Measurements from ENCODE around the gene OPRL1.
"Not testable (repeated sequence)": the region's sequence is repeated elsewhere in the genome, so short reads cannot be mapped to it uniquely, and the experiment has no call there.

OPRL1 gene

DNA sequence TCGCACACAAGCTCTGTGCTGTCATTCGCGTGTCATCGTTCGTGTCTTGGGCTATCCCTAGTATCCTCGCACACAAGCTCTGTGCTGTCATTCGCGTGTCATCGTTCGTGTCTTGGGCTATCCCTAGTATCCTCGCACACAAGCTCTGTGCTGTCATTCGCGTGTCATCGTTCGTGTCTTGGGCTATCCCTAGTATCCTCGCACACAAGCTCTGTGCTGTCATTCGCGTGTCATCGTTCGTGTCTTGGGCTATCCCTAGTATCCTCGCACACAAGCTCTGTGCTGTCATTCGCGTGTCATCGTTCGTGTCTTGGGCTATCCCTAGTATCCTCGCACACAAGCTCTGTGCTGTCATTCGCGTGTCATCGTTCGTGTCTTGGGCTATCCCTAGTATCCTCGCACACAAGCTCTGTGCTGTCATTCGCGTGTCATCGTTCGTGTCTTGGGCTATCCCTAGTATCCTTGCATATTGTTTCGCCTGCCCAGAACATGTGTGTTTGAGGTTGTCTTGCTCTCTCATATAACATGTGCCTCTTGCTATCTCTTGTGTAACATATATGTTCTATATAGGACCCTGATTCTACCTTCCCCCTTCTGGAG, 7.4 kb downstream of the OPRL1 start:
- not testable (repeated sequence) for DNase-seq (ENCODE audit: low spot score)

DNA sequence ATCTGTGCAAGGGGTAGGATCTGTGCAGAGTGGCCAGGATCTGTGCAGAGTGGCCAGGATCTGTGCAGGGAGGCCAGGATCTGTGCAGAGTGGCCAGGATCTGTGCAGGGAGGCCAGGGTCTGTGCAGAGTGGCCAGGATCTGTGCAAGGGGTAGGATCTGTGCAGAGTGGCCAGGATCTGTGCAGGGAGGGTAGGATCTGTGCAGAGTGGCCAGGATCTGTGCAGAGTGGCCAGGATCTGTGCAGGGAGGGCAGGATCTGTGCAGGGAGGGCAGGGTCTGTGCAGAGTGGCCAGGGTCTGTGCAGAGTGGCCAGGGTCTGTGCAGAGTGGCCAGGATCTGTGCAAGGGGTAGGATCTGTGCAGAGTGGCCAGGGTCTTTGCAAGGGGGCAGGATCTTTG, 8.7 kb downstream of the OPRL1 start:
- not testable (repeated sequence) for DNase-seq (ENCODE audit: low spot score)

DNA sequence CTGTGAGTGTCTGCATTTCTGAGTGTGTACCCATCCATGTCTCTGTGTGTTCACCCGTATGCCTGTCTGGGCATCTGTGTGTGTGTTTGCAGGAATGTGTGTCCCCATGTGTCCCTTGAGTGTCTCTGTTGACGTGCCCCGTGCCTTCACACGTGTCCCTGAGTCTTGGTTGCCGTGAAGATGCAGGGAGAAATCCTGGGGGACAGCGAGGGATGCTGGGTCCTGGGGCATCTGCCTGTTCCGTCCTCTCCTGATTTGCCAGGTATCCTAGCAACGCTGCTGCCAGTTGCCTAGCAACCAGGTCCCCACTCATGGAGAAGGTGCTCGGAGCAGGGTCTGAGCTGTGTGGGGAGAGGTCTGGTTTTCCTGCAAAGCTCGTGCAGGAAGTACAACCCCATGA, 10.3 kb downstream of the OPRL1 start:
- no peak for DNase-seq (ENCODE audit: low spot score)

DNA sequence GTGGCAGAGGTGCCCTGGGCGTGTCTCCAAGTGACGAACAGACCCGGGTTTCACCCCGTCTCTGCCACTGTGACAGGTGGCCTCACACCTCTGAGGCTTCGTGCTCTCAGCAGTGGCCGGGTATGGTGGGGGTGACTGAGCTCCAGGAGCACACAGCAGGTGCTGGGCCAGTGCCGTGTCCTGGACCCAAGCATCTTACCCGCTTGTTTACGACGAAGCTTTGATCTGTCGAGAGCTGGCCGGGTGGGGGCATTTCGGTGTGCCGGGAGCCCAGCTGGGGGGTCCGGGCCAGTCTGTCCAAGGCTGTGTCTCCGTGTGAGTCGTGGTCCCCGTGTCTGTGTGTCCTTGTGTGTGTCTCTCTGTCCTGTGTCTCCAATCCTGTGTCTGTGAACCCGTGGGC, 11.5 kb downstream of the OPRL1 start:
- no peak for DNase-seq (ENCODE audit: low spot score)

DNA sequence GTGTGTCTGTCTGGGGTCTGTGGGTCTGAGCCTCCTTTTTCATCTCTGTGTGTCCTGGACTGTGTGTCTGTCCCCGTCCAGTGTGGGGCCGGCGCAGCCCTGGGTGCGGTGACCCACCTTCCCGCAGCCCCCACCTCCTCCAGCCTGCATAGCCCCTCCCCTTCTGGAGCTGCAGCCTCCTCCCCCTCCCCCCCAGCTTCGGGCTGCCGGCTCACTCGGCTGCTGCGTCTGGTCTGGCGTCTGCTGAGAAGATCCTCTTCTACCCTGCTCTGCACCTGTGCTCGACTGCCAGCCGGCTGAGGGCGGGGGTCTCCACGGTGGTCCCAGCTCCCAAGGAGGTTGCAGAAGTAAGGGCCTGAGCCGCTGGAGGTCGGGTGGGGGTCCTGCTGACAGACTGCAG, 11.9 kb downstream of the OPRL1 start:
- DNase-seq (ENCODE audit: low spot score), result no peak

DNA sequence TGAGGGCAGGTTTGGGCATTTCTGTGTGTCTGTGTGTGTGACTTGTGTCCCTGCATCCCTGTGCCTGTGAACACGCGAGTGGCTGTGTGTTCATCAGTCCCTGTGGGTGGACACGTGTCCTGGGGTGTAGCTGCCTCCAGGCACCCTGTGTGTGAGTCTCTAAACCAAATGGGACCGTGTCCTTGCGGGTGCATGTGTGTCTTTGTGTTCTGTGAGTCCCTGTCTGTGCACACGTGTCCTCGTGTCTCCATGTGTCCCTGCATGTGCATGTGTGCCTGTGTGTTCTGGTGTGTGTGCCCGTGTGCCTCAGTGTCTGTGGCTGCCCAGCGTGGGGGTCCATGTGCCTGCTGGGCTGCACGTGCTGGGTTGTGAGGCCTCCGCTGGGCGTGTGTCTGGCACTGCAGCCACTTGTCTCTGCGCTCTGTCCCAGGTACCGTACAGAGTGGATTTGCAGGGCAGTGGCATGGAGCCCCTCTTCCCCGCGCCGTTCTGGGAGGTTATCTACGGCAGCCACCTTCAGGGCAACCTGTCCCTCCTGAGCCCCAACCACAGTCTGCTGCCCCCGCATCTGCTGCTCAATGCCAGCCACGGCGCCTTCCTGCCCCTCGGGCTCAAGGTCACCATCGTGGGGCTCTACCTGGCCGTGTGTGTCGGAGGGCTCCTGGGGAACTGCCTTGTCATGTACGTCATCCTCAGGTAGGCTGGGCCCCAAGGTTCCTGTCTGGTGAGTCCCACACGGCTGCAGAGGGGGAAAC, 12.6 kb downstream of the OPRL1 start:
- no peak for DNase-seq (ENCODE audit: low spot score)

DNA sequence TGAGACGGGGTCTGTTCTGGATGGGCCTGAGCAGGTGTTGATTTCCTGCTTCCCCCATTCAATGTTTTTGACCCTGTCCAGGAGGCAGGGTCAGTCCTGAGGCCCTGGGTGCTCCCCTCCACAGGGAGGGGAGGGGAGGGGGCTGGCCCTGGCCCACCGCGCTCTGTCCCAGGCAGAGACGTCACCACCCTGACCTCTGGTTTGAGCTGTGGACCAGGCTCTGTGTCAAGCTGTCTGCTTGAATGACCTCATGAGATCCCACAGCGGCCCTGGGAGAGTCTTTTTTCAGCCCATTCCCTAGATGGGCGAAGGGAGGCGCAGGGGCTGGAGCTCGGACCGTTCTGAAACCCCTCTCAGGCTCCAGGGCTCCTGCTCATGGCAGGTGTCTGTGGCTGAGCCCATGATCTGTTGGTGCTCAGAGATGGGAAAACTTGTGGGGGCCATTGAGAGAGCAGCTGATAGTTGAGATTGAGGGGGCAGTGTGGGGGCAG, 13.2 kb downstream of the OPRL1 start:
- DNase-seq (ENCODE audit: low spot score), result no peak

DNA sequence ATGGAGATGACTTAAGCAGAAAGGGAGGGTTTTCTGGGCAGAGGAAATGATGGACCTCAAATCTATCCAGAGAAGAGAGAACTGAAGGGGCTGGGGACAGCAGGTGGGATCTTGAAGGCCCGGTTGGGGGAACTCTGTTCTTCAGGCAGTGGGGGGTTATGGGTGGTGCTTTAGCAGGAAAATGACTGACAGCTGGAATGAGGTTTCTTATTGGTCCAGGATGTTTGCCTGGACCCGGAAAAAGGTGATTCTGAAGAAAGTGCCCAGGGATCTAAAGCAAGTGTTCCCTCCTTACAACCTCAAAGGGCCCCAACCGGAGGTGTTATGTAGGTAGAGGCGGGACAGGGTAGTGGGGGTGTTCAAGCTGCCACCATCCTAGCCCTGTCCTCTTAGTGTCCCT, 15.6 kb downstream of the OPRL1 start:
- DNase-seq (ENCODE audit: low spot score), result no peak

DNA sequence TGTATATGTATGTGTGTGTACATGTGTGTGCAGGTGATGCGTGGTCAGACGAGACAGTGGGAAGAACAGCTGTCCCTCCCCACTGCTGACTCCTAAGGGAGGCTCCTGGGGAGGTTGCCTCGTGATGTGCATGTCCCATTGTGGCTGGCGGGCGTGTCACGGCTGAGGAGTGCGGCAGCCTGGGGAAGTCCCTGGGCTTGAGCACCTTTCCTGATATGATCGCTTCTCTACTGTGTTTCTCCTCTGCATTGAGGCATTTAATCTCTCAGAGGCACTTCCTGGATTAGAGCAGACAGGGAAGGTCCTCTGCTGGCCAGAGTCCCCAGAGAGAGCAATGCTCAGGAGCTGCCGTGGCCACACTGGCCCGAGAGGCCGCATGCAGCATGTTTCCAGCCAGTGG, 16.0 kb downstream of the OPRL1 start:
- DNase-seq (ENCODE audit: low spot score), result no peak

DNA sequence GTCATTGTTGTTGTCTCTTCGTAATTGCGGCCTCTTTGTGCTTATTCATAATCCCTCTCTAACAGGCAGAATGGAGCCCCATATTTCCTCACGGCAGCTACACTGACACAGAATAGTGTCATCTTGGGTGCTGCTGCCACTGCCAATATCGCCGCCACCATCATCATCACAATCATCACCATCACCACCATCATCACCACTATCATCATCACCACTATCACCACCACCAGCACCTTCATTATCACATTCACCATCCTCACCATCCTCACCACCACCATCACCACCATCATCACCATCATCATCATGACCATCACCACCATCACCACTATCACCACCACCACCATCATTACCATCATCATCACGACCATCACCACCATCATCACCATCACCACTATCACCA, 16.7 kb downstream of the OPRL1 start:
- DNase-seq (ENCODE audit: low spot score), result no peak

DNA sequence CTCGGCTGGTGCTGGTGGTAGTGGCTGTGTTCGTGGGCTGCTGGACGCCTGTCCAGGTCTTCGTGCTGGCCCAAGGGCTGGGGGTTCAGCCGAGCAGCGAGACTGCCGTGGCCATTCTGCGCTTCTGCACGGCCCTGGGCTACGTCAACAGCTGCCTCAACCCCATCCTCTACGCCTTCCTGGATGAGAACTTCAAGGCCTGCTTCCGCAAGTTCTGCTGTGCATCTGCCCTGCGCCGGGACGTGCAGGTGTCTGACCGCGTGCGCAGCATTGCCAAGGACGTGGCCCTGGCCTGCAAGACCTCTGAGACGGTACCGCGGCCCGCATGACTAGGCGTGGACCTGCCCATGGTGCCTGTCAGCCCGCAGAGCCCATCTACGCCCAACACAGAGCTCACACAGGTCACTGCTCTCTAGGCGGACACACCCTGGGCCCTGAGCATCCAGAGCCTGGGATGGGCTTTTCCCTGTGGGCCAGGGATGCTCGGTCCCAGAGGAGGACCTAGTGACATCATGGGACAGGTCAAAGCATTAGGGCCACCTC, 18.7 kb downstream of the OPRL1 start:
- no peak for DNase-seq (ENCODE audit: low spot score)

DNA sequence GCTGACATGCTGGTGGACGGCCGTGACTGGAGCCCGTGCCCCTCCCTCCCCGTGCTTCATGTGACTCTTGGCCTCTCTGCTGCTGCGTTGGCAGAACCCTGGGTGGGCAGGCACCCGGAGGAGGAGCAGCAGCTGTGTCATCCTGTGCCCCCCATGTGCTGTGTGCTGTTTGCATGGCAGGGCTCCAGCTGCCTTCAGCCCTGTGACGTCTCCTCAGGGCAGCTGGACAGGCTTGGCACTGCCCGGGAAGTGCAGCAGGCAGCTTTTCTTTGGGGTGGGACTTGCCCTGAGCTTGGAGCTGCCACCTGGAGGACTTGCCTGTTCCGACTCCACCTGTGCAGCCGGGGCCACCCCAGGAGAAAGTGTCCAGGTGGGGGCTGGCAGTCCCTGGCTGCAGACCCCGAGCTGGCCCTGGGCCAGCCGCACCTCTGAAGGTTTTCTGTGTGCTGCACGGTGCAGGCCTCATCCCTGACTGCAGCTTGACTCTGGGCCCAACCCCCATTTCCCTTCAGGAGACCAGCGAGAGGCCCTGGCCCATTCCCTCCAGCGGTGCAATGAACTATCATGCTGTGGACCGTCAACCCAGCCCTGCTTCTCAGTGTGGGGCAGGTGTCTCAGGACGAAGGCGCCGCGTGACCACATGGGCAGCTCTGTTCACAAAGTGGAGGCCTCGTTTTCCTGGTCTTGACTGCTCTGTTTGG, 19.4 kb downstream of the OPRL1 start:
- no peak for DNase-seq (ENCODE audit: low spot score)

DNA sequence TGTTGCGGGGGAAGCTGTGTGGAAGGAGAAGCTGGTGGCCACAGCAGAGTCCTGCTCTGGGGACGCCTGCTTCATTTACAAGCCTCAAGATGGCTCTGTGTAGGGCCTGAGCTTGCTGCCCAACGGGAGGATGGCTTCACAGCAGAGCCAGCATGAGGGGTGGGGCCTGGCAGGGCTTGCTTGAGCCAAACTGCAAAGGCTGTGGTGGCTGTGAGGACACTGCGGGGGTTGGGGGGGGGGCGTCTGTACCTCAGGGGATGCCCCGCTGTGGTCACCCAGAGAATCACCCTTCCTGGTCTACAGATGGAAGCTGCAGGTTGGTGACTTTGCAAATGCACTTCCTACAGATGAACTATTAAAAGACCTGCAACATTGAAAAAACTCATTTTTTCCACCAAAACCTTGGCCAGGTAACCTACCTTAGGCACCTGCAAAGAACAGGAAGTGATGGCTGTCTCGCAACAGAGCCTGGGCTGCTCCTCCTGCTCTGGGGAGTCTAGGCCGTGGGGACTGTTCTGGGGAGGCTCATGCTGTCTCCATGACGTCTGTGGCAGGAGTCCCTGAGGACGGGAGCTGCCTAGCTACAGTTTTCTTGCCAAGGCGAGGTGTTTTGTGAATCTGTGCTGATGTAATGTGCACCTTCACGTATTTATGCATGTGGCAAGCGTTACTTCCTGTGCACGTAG, 20.1 kb downstream of the OPRL1 start:
- DNase-seq (ENCODE audit: low spot score), result no peak

DNA sequence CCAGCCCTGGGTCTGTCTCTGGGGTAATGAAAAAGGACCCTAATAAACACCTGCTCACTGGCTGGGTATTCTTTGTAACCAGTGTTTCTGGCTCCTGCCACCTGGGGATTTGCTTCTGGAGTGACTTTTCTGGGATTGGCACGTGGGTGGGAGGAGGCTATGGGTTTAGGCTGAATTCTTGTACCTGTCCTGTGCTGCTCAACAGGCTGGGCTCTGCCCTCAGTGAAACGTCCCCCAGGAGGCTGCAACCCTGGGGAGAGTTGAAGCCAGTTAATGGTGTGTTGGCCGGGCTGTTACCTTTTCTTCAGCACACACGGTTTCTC, 20.6 kb downstream of the OPRL1 start:
- no peak for DNase-seq (ENCODE audit: low spot score)

DNA sequence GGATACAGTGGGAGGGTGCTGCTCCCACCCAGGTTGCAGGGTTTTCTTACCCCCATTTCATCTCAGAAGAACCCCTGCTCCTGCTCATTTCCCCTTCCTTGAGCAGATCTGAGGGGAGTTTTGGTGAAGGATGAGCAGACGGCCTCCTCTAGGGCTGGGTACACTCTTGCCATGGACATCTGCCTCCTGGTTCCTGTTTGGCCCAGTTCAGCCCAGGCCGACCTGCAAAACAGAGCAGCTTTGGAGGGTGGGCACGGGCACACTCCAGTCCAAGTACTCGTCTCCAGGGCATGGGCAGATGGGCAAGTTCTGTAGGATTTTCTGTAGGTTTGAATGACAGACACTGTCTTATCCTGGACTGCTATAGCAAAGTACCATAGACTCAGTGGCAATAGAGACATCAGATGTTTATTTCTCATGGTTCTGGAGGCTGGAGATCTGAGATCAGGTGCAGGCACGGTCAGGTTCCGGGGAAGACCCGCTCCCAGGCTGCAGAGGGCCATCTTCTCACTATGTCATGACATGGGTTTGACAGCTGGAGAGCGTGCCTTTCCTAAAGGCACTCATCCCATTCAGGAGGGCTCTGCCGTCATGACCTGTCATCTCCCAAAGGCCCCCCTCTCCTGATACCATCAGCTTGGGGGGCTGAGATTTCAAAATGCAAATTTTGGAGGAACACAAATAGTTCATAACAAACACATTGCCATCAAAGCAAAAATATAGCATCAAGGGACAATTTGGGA, 21.2 kb downstream of the OPRL1 start:
- DNase-seq (ENCODE audit: low spot score), result no peak

DNA sequence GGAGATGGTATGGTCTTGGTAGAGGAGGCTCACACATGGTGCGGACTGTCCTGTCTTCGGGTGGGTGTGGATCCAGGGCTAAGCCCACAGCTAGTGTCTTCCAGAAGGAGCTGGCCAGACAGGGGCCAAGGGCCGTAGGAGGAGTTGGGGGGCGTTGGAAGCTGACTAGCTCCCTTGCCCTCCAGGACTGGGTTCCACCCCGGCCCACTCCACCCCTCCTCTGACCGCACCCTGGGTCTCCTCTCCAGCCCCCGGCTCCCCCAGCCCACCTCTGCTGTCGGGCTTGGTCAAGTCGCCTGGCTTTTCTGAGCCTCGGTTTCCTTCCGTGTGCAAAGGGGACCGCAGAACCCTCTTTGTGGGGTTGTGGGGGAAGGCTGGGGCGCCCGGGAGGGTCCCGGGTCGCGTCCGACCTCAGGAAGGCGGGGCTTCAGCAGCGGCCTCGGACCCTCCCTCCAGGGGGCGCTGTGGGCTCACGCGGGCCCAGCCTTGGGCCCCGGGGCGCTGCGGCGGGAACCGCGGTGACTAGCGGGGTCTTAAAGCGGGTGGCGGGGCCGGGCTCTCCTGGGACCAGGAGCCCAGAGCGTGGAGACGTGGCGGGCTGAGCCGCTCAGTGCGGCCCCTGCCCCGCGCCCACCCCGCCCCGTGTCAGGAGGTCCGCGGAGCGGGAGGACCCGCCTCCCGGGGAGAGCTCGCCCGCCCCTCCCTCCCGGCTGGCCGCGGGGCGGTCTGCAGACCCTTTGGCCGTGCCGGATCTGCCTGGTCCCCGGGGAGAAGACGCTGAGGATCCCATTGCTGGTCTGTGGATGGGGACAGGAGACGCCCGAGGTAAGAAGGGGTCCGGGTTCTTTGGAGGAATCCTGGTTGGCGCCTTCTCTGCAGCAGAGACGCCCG, 22.1 kb downstream of the OPRL1 start:
- no peak for DNase-seq (ENCODE audit: low spot score)

DNA sequence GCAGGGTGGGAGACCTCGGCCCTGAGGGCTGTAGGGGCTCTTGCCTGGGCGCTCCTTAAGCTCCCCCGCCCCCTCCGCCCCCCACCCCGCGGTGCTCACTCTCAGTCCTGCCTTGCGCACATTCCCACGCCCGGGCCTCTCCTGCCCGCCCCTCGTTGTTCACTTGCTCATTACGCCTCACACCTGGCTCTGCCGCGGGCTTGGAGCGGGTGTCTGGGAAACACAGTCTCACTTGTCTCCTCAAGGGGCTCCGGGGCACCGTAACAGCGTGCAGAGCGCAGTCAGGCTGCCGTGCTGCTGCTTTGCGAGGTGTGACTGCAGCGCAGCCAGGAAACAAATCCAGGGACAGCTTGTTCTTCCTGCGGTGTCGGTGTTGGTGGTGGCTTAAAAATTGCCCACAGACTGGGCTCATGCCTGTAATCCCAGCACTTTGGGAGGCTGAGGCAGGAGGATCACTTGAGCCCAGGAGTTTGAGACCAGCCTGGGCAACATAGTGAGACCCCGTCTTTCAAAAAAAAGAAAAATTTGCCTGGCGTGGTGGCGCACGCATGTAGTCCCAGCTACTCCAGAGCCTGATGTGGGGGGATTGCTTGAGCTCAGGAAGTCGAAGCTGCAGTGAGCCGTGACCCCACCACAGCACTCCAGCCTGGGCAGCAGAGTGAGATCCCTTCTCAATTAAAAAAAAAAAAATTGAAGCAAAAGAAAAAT, 22.9 kb downstream of the OPRL1 start:
- no peak for DNase-seq (ENCODE audit: low spot score)

DNA sequence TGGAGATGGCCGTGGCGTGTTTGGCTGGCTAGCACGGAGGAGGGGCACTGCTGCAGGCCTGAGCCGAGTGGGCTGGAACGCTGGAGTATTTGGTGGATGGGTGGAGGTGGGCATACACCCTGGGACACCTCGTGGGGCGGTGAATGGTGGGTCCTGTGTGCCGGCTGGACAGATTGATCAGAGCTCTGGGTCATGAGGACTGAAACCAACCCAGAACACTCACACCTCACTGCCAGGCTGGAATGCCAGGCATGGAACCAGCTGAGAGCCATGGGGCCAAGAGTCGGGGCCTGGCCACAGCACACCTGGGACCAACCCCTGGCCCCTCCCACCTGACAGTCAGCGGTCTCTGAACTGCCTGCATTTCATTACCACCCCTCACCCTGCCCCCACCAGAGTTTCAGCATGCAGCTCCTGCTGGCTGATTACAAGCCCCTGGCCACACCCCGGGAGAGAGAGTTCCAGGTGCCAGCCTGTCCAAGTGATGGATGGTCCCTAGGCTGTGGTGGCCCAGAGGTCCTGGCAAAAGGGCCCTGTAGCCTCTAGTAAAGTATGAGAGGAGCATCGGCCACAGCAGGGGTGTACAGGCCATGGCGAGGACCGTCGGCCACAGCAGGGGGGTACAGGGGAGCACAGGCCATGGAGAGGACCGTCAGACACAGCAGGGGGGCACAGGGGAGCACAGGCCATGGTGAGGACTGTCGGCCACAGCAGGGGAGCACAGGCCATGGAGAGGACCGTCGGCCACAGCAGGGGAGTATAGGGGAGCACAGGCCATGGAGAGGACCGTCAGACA, 24.2 kb downstream of the OPRL1 start:
- no peak for DNase-seq (ENCODE audit: low spot score)
